HG03439 (cell line): Measurements from ENCODE around the gene EPGN.

Experiments used
- ATAC-seq: cut with Tn5 transposase; IDR thresholded peaks from one replicate; pipeline ENCODE4 v1.9.1; 2021; ENCODE audit warnings: mild to moderate bottlenecking, moderate library complexity; ENCODE audit not compliant: unreplicated experiment

The EPGN gene, protein sequence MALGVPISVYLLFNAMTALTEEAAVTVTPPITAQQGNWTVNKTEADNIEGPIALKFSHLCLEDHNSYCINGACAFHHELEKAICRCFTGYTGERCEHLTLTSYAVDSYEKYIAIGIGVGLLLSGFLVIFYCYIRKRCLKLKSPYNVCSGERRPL

DNA sequence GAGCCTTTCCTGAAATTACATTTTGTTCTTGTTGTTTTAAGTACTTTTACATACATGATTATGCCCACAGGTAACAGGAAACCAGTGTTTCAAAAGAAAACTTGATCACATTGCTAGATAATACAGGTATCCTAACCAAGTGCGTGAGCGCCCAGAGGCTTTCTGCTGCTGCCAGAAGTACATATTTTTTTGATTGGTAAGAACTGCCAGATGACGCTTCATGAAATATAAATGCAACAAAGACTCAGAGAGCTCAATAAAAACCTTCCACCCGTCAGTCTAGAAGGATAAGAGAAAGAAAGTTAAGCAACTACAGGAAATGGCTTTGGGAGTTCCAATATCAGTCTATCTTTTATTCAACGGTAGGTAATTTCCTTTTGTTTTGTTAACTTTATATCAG, at the start of gene EPGN:
TSS of gene EPGN (plus strand) at position 256 of the 400 bp plus-strand sequence. CDS start at position 320, 64 bp downstream.
- ATAC-seq, result no peak

DNA sequence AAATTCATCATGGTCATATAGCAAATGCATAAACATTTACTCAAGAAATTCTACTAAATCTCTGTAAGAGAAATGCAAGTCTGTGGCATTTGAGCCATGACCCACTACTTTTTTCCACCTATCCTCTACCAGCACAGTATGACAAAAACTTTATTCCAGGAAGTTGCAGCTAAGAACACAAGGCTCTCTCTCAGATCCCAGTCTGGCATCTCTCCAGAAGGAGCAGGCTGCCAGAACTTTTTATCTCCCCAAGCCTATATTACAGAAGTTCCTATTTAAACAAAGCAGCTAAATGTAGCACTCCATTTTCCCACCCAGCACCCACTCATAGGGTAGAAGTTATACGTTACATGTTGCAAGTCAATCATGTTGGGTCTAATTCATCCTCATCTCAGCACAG, 49.3 kb upstream of the EPGN start:
- ATAC-seq, result no peak

DNA sequence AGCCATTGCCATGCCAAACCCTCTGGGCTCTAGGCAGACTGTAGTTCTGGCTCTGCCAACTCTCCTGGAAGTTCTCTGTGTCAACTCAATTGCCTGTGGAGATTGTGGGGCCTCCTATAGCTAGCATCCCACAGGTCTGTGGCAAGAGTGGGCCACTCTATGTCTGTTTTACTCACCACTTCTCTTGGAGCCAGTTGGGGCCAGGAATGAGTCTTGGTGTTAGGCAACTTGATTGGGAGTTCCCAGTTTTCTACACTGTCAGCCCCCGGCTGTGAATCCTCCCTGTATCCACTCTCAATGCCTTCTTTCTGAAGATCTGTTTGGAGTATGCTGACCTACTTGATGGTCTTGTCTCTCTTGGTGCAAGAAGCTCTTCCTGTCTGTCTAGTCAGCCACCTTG, 48.2 kb upstream of the EPGN start:
- ATAC-seq, result no peak

DNA sequence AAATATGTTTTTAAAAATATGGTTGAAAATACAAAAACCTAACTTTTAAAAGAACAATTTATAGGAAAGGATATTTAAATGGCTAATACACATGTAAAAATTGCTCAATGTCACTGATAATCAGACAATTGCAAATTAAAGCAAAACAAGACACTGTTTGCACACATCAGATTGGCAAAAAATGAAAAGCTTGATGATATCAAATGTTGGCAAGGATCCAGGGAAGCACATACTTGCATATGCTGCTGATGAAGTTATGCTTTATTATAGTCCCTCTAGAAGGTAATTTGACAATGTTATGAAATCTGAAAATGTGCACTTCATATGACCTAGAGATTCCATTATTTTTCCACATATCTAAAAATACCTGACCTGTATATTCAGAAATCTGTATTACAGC, 45.7 kb upstream of the EPGN start:
- no peak for ATAC-seq

DNA sequence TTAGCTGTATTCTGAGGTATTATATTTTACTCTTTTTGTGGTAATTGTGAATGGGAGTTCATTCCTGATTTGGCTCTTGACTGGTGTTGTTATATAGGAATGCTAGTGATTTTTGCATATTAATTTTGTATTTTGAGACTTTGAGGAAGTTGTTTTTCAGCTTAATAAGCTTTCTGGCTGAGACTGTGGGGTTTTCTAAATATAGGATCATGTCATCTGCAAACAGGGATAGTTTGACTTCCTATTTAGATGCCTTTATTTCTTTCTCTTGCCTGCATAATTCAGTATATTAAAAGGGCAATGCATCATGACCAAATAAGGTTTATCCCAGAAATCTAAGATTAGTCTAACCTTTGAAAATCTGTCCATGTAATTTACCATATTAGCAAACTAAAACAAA, 44.7 kb upstream of the EPGN start:
- no peak for ATAC-seq

DNA sequence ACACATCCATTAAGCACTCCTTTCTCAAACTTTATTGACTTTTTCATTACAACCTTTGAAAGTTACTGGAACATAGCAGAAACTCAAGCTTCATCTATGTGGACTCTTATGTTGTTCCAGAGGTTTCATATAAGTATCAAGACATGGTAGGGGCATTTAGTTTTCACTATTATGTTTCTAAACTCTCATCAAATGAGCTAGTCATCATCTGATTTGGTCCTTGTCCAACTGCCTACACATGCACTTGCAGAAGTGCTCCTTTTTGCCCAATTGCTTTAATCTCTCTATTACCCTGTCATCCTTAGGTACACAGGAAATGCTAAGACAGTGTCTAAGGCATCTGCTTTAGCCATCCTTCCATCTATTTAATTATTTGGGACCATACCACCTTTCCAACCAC, 42.2 kb upstream of the EPGN start:
- ATAC-seq, result no peak

DNA sequence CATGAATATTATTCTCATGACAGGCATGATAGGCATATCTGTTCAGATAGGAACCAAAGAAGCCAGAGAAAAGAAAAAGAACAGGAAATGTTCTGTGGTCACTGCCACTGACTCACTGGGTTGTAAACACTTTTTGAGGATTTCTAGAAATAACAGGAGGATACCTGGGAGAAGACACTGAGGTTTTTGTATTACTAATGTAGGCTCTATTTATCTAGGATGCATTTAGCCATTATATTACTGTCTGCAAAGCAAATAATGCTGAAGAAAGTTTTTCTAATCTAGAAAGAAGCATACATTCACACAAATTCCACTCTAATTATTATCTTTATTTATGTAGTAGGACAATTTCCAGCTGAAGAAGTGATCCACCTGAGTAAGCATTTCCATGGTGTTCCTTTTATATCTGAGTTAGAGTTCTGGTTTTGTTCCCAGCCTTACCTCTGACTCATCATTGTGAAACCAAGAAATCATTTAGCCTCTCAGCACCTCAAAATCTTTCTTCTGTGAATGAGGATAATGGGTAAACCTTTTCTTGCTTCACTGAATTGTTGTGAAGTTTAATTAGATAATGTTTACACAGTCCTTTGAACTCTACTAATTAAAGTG, 40.2 kb upstream of the EPGN start:
- ATAC-seq, result no peak

DNA sequence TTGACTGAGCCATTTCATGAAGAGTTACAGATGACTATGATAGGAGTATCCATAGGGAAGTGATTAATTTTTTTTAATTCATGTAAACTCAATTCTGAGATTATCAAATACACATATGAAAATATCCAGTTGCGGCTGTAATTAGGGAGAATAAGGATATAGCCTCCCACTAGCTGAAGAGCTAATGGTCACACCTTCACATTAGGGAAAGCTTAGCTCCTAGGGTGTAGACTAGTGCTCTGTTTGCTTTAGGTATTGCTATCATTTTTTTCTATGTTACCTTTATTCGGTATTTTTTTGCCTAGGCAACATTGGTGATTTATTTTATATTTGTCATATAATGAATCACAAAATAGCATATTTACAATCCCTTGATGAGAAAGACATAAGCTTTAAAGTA, 39.6 kb upstream of the EPGN start:
- ATAC-seq, result no peak

DNA sequence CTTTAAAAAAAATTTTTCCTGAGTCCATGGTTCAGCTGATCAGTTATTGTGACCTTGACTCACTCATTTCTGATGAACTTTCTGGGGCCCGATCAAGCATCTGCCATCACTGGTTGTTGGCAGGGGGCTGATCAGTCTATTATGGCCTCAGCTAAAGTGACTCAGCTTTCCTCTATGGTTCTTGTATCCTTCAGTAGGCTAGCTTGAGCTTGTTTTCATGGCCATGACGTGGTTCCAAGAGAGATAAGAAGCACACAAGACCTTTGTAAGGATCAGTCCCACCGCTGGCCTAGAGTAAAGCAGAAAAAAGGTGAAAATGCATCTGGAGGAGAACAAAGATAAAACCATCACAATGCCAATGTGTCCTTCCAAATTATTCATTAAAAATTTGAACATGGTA, 29.8 kb upstream of the EPGN start:
- no peak for ATAC-seq

DNA sequence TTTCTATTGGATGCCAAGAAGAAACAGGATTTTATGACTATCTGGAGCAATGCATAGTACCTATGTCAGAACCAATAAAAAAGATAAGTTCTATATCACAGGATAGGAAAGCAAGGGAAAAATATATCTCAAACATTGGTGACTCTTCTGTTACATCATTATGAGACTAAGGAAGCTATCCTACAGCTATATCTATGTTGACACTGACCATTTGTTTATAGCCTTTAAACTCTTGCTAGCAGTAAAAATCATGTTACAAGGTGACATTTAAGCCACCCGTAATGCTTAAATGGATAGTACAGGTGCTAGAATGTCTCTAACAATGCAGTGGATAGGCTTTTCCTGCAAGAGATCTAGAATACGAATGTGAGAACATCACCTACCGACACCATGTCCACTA, 28.6 kb upstream of the EPGN start:
- no peak for ATAC-seq

DNA sequence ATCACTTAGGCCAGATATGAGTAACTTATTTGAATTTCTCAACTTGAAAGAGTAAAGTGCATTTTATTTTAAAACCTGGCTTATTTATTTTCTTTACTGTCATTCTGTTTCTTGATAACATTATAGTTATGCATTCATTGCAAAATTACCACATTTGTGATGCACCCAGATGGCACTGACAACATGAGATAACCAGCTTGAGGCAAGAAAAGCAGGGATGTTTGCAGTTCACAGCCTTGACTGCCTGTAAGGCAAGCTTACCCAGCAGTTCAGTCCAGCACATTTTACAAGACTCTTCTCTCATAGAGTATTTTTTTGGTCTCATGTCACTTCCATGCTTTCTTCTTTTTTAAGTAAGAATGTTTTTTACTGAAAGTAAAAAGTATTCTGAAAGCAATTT, 25.3 kb upstream of the EPGN start:
- ATAC-seq, result no peak

DNA sequence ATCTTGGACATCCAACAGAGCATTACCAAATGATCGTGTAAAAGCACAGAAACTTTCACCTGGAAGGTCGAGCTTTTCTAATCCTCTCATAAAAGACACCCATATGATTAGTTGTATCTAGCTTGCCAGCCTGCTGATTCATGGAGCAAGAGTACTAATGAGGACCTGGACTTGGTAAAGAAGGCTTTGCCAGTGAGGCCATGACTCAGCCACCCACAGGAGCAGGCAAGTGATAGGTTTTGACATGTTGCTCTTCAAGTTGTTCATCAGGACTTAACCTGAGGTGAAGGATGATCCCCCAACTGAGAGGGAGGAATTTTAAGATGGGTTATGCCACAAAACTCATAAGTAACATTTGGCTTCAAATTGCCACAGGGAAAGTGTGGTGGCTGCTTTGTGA, 24.7 kb upstream of the EPGN start:
- no peak for ATAC-seq

DNA sequence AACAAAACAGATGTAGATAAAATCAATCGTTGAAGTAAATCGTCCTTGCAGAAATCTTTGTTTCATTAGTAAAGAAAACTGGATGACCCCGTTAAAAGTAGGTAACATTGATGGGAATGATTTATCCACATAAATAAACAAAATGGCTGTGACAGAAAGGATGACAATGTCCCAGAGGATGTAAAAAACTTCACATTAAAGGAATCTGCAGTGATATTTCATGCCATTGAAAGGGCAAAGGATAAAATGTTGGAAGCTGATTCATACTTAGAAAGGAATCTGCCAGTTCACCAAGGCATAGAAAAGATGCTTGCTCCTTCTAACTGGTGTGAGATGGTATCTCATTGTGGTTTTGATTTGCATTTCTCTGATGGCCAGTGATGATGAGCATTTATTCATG, 24.2 kb upstream of the EPGN start:
- no peak for ATAC-seq

DNA sequence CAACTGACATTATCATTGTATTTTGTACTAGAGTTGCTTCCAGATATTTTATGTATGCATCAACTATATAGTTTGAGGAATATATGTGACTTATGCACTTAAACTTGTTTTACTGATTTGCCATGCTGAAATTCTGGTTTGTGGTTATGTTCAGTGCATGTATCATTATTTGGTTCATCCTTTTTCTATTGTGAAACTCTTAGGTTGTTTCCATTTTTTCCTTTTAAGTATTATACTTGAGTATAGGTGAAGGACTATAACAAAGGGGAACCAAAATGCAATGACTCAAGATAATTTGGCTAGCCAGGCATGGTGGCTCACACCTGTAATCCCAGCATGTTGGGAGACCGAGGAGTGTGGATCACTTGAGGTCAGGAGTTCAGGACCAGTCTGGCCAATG, 21.1 kb upstream of the EPGN start:
- no peak for ATAC-seq

DNA sequence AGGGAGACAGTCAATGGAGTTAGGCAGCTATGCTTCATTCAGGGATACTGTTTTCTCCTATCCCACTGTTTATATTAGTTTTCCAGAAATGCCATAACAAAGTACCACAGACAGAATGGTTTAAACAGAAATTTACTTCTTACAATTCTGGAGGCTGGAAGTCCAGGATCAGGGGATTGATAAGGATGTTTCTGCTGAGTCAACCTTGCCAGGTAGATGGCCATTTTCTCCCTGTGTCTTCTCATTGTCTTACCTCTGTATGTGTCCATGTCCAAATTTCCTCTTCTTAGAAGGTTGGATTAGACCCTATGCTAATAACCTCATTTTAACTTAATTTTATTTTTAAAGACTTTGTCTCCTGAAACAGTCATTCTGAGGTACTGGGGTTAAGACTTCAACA, 20.5 kb upstream of the EPGN start:
- no peak for ATAC-seq

DNA sequence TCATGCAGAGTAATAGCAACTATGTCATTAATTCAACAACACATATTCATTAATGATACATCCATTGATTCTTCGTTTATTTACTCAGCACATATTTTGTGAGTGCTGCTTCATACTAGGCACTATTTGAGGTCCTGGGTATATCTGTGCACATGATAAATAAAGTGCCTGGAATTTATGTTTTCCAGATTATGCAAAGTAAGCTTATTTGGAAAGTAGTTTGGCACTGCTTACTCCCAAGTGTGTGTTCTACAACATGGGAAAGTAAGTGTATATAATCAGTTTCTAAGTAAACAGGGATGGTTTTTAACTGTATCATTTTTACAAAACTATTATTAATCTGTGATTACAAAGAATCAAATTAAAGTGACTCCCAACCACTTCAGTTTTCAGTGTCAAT, 16.8 kb upstream of the EPGN start:
- no peak for ATAC-seq

DNA sequence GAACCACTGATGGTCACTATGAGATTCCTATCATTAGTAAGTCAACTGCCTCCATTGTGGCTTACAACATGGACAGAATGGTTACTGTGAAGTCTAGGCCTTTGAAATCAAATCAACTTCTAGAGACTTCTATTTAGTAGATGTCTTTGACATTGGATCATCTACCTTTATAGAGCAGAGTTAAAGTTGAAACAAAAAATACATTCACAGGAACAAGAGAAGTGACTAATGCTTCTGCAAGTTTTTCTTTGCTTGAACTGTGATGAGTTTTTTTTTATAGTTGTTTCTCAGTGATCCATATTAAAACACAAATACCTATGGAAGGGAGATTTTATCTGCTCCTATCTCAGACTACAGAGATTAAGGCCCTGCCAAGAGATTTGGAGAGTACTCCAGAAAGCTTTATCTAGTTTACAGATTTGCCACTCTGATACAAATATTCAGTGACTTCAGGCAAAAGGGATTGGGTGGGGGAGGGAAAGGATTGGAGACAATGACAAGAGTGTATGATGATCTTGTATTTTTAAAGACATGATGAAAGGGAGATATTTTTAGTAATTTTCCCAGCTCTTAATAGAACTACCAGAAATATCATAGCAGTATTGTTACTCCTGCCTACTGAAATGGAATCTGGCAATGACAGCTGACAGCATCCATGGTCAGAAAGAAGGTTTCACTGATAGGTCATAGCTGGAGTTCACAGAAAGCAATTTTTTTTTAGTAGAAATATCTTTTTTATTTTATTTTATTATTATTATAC, 16.0 kb upstream of the EPGN start:
- ATAC-seq, result no peak

DNA sequence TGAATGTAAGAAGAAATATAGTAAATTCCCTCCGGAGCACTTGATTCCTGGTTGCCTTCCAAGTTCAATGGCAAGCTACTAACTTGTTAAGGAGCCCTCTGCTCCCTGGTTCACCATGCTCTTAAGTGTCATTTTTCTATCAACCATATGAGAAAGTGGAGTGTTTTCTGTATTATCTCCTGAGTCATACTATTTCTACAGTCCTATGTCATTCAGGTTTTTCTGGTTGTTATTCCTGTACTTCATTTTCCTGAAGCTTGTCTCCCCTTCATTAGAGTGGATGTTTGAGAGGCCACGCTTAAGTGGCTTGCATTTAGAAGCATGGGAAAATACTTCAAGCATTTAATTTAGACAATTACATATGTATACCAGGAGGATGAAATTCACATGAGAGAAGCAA, 14.7 kb upstream of the EPGN start:
- no peak for ATAC-seq

DNA sequence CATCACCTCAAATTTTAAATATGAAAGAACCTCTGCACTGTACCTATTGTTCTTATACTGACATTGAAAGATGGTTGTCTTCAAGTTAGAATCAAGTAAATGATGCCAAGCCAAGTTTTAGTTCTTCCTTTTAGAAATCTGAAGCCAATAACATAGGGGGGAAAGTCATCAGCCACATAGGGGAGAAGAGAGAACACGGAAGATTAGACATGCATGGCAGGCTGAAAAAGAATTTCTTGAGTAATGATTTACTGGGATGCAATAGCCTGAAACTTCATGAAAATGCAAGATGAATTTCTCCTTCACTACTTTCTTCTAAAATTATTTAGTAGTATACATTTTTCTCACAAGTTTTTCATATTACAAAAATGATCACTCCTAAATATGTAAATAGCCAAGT, 13.6 kb upstream of the EPGN start:
- no peak for ATAC-seq

DNA sequence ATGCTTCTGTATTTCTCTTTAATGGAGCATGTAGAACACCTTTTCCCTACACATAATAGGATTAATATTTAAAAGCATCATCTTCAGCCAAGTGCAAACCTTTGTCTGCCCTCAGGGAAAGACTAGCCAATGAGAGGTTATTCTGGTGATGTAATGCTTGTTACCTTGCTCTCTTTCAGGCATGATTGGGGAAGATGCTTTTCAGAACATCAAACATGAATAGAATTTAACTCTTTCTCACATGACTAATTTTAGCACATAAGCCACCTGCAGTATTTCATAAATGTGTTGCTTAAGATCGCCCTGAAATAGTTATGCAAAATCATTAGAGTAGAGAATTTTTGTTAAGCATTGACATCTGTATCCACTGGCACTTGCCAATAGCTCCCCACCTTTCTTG, 10.7 kb upstream of the EPGN start:
- peak; percentile 82 for ATAC-seq

DNA sequence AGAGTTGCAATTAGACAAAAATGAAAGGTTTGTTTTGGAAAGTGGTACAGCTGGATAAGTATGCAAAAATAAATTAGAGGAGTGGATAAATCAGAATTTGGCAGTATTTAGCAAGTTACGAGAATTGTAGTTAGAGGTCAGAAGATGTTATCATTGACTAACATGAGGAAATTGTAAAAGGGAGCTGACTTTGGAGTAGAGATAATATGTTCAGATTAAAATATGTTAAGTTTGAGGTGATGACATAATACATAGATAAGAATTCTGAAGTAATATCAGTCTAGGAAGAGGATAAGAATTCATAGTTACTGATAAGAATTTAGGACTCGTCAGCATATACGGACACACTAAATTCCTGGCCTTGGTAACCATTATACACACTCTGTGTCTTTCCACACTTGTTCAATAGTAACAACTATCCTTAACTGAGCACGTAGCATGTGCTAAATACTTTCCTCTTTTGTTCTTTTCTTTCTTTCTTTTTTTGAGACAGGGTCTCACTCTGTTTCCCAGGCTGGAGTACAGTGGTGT, 4.1 kb upstream of the EPGN start:
- ATAC-seq, result no peak

DNA sequence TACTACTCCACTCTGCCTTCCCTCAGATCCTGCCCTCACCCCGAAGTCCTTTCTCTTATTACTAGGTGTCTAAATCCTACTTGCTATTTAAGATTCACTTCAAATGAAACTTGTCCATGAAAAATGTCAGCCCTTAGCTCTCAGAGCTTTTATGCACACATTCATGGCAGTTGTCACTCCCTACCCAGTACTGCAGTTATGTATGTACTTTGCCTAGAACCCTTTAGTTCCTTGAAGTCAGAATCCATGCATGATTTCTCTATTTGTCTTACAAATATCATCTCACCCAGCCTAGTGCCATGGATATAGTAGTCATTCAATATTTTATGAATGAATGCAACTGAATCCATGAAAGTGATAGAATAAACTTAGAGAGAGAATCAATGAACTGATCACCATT, 3.3 kb upstream of the EPGN start:
- no peak for ATAC-seq
